Measurements from ENCODE around the gene APCDD1L.

The APCDD1L gene

GRCh38 chr20:58436868-58437645, 78.1 kb downstream of the APCDD1L start:
- no peak for DNase-seq
- Mint-ChIP-seq H3K9me3 (no peaks in the 10 kb centered on the region), H3K27me3 (ENCODE audit: low read depth, poor library complexity) (no peaks in the 10 kb centered on the region), H3K36me3 (ENCODE audit: low read depth) (peaks cover 56% of the 10 kb centered on the region), H3K4me1 (peaks cover 1% of the 10 kb centered on the region), H3K27ac (no peak overlapping the region), H3K4me3 (no peak overlapping the region)
- TF ChIP-seq CTCF (IDR thresholded peaks at IDR 0.05) = no peak

DNA sequence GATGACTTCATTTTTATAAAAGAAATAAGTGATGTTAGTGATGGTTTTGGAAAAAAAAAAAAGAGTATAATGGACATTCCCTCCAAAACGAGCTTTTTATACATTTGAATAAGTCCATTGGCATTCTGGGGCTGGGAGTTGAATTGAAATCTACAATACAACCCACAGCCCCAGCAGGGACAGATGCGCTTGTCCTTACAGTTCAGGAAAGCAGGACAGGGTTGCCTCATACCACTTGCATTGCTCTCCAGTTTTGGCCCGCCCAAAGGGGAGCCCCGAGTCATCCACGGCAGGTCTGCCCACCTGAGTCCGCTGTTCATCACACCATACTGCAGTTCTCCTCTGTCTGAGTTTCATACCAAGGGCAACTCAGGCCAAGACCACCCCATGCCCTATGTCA, 80.0 kb downstream of the APCDD1L start:
- TF ChIP-seq CTCF (IDR thresholded peaks at IDR 0.05) = no peak
- no peaks in the 10 kb centered on the region for H3K27me3 Mint-ChIP-seq (ENCODE audit: low read depth, poor library complexity)
- H3K36me3 Mint-ChIP-seq (ENCODE audit: low read depth) = peaks cover 58% of the 10 kb centered on the region
- H3K9me3 Mint-ChIP-seq = no peaks in the 10 kb centered on the region
- peaks cover 5% of the 10 kb centered on the region for H3K4me1 Mint-ChIP-seq
- no peak overlapping the region for H3K27ac Mint-ChIP-seq
- no peak for DNase-seq
- H3K4me3 Mint-ChIP-seq = no peak overlapping the region

DNA sequence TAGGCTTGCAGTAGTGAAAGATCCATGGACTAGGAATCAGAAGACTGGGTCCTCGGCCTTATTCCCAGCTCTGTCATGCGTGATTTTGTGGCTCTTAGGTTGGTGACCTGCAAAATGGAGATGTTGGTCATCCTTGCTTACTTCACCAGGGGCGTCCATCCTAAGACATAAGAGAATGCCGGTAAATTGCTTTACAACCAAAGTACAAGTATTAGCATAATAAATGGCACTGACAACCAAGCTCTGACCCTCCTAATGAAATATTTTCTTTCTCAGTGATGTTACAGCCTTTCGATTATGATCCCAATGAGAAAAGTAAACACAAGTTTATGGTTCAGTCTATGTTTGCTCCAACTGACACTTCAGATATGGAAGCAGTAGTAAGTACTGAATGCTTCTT, 80.9 kb downstream of the APCDD1L start:
- no peaks in the 10 kb centered on the region for H3K9me3 Mint-ChIP-seq
- no peaks in the 10 kb centered on the region for H3K27me3 Mint-ChIP-seq (ENCODE audit: low read depth, poor library complexity)
- H3K4me3 Mint-ChIP-seq = no peak overlapping the region
- no peak for DNase-seq
- no peak overlapping the region for H3K27ac Mint-ChIP-seq
- TF ChIP-seq CTCF (IDR thresholded peaks at IDR 0.05) = no peak
- H3K36me3 Mint-ChIP-seq (ENCODE audit: low read depth) = peaks cover 58% of the 10 kb centered on the region
- H3K4me1 Mint-ChIP-seq = peaks cover 5% of the 10 kb centered on the region

- no peaks in the 10 kb centered on the region for H3K9me3 Mint-ChIP-seq
- no peak overlapping the region for H3K4me3 Mint-ChIP-seq
- peaks cover 58% of the 10 kb centered on the region for H3K36me3 Mint-ChIP-seq (ENCODE audit: low read depth)
- H3K27me3 Mint-ChIP-seq (ENCODE audit: low read depth, poor library complexity) = no peaks in the 10 kb centered on the region
- no peak for TF ChIP-seq CTCF (IDR thresholded peaks at IDR 0.05)
- H3K27ac Mint-ChIP-seq = peak overlapping the region; percentile 48
- H3K4me1 Mint-ChIP-seq = peaks cover 5% of the 10 kb centered on the region
- DNase-seq = no peak
These were observed 81.4 kb downstream of the APCDD1L start for GRCh38 chr20:58433759-58434158.

DNA sequence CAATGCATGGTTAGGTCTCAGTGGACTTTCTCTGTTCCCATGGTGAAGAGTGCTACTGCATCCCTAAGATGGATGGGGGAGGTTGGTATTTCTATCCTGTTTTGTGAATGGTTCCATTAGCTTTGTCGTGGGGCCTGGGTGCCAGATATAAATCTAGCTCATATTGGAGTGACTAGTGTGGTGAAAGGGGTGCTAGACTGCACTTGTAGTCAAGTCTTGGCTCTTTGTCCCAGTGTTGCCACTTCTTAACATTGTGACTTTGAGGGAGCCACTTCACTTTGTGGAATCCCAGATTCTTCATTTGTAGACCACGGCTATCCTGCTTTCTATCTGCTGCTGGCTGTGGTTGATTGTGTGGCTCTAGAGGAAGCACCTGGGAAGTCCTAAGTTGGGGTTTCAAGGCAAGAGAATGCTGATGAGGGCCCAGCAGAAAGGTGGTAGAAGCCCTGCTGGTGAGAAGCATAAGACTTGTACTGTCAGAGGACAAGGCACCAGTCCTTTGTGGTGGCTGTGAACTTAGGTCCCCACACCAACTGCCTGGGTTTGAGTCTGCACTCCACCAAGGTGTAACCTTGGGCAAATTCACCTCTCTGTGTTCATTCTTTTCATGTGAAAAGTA, 82.1 kb downstream of the APCDD1L start:
- H3K27ac Mint-ChIP-seq = no peak overlapping the region
- no peak overlapping the region for H3K4me3 Mint-ChIP-seq
- no peaks in the 10 kb centered on the region for H3K9me3 Mint-ChIP-seq
- H3K27me3 Mint-ChIP-seq (ENCODE audit: low read depth, poor library complexity) = no peaks in the 10 kb centered on the region
- peaks cover 5% of the 10 kb centered on the region for H3K4me1 Mint-ChIP-seq
- no peak for TF ChIP-seq CTCF (IDR thresholded peaks at IDR 0.05)
- H3K36me3 Mint-ChIP-seq (ENCODE audit: low read depth) = peaks cover 53% of the 10 kb centered on the region
- no peak for DNase-seq
